Pancreas (tissue), 10 donors: Measurements from ENCODE around the gene EFCAB12. TPM values are rescaled to one million over a fixed set of nuclear protein-coding genes. Genes with fewer than 3 reads are reported as not detected.

Source experiments
- ATAC-seq, 4 donors: fragments of 200-7000 bp; cut with Tn5 transposase; one replicate each; pipeline versions ENCODE4 v1.8.0 to v1.9.1; 2020; ENCODE audit warnings: mild to moderate bottlenecking in 4 of 4, moderate library complexity in 4 of 4
- DNase-seq, 6 donors: peaks; one replicate each; pipeline ENCODE4 v3.0.0-alpha.2; 2020
- FAIRE-seq: peaks from 2 replicates; lab custom pipeline; 2012; peaks lifted over from hg19 to GRCh38; lab: Jason Lieb, UNC
- H3K27ac ChIP-seq, 4 donors: fragments of 200-600 bp; sonication (generic); 1 replicate in 3 of 4; 2 replicates in 1 of 4; pipeline versions ENCODE4 v1.5.0 to v1.8.0; 2020
- H3K27me3 ChIP-seq, 4 donors: fragments of 200-600 bp; one replicate each; pipeline ENCODE4 v1.8.0; 2021
- H3K36me3 ChIP-seq, 3 donors: fragments of 200-600 bp; sonication (generic) in 1 of 3; one replicate each; pipeline versions ENCODE4 v1.5.0 to v1.8.0; 2020 to 2021
- H3K4me1 ChIP-seq, 3 donors: fragments of 200-600 bp; one replicate each; pipeline ENCODE4 v1.8.0; 2021
- H3K4me3 ChIP-seq, 4 donors: fragments of 200-600 bp; sonication (generic) in 2 of 4; one replicate each; pipeline versions ENCODE4 v1.5.0 to v1.8.0; 2020 to 2021
- H3K9me3 ChIP-seq, 4 donors: fragments of 200-600 bp; one replicate each; pipeline ENCODE4 v1.8.0; 2021
- WGBS, 2 donors: extraction: QIAGEN DNeasy Blood & Tissue Kit; methylation state at CpG; one replicate each; pipeline ENCODE4 v1.1.7; 2013; 5-methylcytosine and 5-hydroxymethylcytosine counted together
- intact Hi-C, 3 donors: fragments of 100-400 bp; cut with DNase I; formaldehyde crosslinking; loops; one replicate each; pipeline versions ENCODE4 v1.11.1 to v1.14.2; 2022
- polyA plus RNA-seq, 2 donors: library from polyadenylated mRNA; stranded (reverse); fragments of 200-250 nt; gene quantifications; one replicate each; pipeline ENCODE4 v1.2.3, GENCODE V29; 2013
- total RNA-seq, 6 donors: library from RNA; stranded (reverse); fragmentation: NEBNext Ultra II Directional in 4 of 6; extraction: Animal tissue kit (Norgen Biotek cat#: 25700) in 4 of 6; gene quantifications; one replicate each; pipeline versions ENCODE4 v1.2.1 to v1.2.4, GENCODE V29; 2021 to 2023
- TF ChIP-seq, protein P1 (sequence below), 4 donors: fragments of 200-600 bp; sonication (generic) in 3 of 4; IDR thresholded peaks; one replicate each; pipeline versions ENCODE4 v1.5.0 to v1.8.0; 2021; ENCODE audit warnings: antibody characterized with exemption in 4 of 4
- donor health status: healthy with polysubstance abuse.
- donor health status: DM: no; HTN: no; CAD: no; lungs with moderate emphysema.
- donor health status: DM: no; HTN: no; CAD: no.
- donor health status: control.
- donor health status: control.
- donor health status: Bipolar disorder and iron deficiency.
- donor health status: DM: yes; HTN: yes; CAD: no.
- donor health status: DM: no; HTN: no; CAD: no.
- donor health status: DM: no; HTN: no; CAD: no.
- donor health status: DM: yes; HTN: yes; CAD: no.

Gene EFCAB12
- total and polyA plus RNA-seq, 8 donors: 0.43 to 2.0 (median 0.89) TPM

- no peak for ATAC-seq
- 74 to 86% methylated on average over 3 of the region's 3 CpGs for WGBS, 2 donors
- Histone ChIP-seq H3K4me3 (no peak overlapping the region), H3K36me3 (no peaks in the 10 kb centered on the region), H3K27me3 (no peaks in the 10 kb centered on the region), H3K27ac (no peak overlapping the region), H3K9me3 (no peaks in the 10 kb centered on the region), H3K4me1 (peaks cover 0 to 8% (median 6%) of the 10 kb centered on the region in 3 donors)
- TF ChIP-seq, protein P1, sequence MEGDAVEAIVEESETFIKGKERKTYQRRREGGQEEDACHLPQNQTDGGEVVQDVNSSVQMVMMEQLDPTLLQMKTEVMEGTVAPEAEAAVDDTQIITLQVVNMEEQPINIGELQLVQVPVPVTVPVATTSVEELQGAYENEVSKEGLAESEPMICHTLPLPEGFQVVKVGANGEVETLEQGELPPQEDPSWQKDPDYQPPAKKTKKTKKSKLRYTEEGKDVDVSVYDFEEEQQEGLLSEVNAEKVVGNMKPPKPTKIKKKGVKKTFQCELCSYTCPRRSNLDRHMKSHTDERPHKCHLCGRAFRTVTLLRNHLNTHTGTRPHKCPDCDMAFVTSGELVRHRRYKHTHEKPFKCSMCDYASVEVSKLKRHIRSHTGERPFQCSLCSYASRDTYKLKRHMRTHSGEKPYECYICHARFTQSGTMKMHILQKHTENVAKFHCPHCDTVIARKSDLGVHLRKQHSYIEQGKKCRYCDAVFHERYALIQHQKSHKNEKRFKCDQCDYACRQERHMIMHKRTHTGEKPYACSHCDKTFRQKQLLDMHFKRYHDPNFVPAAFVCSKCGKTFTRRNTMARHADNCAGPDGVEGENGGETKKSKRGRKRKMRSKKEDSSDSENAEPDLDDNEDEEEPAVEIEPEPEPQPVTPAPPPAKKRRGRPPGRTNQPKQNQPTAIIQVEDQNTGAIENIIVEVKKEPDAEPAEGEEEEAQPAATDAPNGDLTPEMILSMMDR (IDR thresholded peaks at IDR 0.05): no peak
- no peak for FAIRE-seq
- DNase-seq: no peak
- intact Hi-C loops: no loop called here
These were observed 3.2 kb downstream of the EFCAB12 start for GRCh38 chr3:129425213-129425612.

- Histone ChIP-seq H3K4me1 (peaks cover 0 to 8% (median 5%) of the 10 kb centered on the region in 3 donors), H3K27ac (peak overlapping the region in 1 of 4 donors; percentile 7), H3K4me3 (no peak overlapping the region), H3K27me3 (no peaks in the 10 kb centered on the region), H3K36me3 (no peaks in the 10 kb centered on the region), H3K9me3 (no peaks in the 10 kb centered on the region)
- DNase-seq: peak in 2 of 6 donors; percentile 30 to 44
- FAIRE-seq: no peak
- WGBS, 2 donors: 79 to 80% methylated on average over 4 of the region's 4 CpGs
- TF ChIP-seq, protein P1 (IDR thresholded peaks at IDR 0.05): no peak
- peak in 3 of 4 donors; percentile 19 to 58 (median 28) for ATAC-seq
- intact Hi-C loops: no loop called here
These were observed 4.1 kb downstream of the EFCAB12 start for GRCh38 chr3:129424185-129424841.

DNA sequence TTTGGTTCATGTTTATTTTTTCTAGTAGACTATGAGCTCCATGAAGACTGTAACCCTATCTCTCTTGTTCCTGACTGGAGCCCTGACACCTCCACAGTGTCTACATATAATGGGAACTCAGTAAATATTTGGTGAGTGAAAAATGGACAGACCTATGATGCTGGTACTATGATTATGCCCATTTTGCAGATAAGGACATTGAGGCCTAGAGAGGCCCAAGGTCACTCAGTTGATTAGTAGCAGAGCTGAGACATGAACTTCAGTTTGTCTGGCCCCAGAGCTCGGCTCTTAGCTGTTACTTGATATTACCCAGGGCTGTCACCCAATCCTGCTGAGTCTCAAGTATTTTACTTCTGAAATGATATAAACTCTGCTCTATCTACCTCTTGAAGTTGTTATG lies 5.5 kb downstream of the EFCAB12 start:
- no peak for DNase-seq
- no peak for FAIRE-seq
- 76 to 78% methylated on average over 1 of the region's 1 CpG for WGBS, 2 donors
- TF ChIP-seq, protein P1 (IDR thresholded peaks at IDR 0.05): no peak
- H3K4me3 ChIP-seq: no peak overlapping the region
- H3K4me1 ChIP-seq: peaks cover 0 to 2% (median 0%) of the 10 kb centered on the region in 3 donors
- no peaks in the 10 kb centered on the region for H3K27me3 ChIP-seq
- no peak overlapping the region for H3K27ac ChIP-seq
- ATAC-seq: no peak
- intact Hi-C loops: no loop called here
- H3K9me3 ChIP-seq: no peaks in the 10 kb centered on the region
- no peaks in the 10 kb centered on the region for H3K36me3 ChIP-seq

DNA sequence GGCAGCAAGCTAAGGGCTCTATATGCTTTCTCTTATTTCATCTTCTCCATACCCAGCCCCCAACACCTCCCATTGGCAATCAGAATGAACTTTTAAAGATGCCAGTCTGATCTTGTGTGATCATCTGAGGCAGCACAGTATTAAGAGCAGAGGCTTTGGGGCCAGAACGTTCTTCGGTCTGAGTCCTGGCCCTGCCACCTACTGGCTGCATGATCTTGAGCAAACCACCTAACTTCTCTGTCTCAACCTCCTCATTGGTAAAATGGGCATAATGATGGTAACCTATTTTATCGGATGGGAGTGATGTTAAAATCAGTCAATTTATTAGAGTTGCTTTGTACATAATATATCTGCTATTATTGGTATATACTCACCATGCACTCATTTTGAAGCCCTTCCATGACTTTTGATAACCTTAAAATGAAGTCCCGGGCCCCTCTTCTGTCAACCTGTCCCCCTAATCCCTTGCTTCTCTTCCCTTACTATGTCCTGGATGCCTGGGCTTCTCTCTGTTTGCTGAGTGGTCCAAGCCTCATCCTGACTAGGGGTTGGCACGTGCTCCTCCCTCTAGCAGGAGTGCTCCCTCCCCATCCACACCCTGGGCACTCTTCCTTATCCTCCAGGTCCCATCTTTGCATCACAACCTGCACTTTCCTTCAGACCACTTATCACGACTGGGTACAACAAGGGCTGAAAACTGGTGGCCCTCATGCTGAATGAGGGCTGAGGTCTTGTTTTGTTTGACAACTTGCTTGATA lies 6.3 kb downstream of the EFCAB12 start:
- FAIRE-seq (no peak), DNase-seq (no peak), ATAC-seq (no peak)
- Histone ChIP-seq H3K9me3 (no peaks in the 10 kb centered on the region), H3K27ac (no peak overlapping the region), H3K27me3 (no peaks in the 10 kb centered on the region), H3K4me3 (no peak overlapping the region), H3K36me3 (no peaks in the 10 kb centered on the region), H3K4me1 (no peaks in the 10 kb centered on the region)
- WGBS, 2 donors: 79 to 82% methylated on average over 6 of the region's 6 CpGs
- TF ChIP-seq, protein P1 (IDR thresholded peaks at IDR 0.05): no peak
- intact Hi-C loops: no loop called here
